IMR-90 (cell line): ENCODE data around the gene PTPRU. TPM values are rescaled to one million over a fixed set of nuclear protein-coding genes. Genes with fewer than 3 reads are reported as not detected.

Source experiments
- ATAC-seq: fragments of 200-7000 bp; cut with Tn5 transposase; 2 replicates; pipeline ENCODE4 v1.9.1; 2020; ENCODE audit warnings: low read depth, mild to moderate bottlenecking, moderate library complexity
- BruUV-seq: library from RNA; stranded (reverse); fragments of 400-500 nt; replicated peaks from 2 replicates; lab custom pipeline; 2021; lab: Mats Ljungman, UMichigan
- CTCF ChIA-PET: fragments of 300-600 bp; formaldehyde crosslinking; extraction: SDS; loops from one replicate; lab custom pipeline; 2021; ENCODE audit warnings: antibody characterized with exemption; lab: Yijun Ruan, JAX
- POLR2A ChIA-PET: fragments of 300-600 bp; sonication (Branson Sonifier 250); formaldehyde crosslinking; loops from one replicate; lab custom pipeline; 2022; ENCODE audit warnings: antibody characterized with exemption; ENCODE audit not compliant: unreplicated experiment; lab: Charles Lee
- DNase-seq: peaks from one replicate; pipeline ENCODE4 v3.0.0; 2013
- H2AFZ ChIP-seq: replicated peaks from 2 replicates; pipeline ENCODE3; 2013; ENCODE audit warnings: low read length, mild to moderate bottlenecking; ENCODE audit not compliant: poor library complexity
- H2AK5ac ChIP-seq: 2 replicates; pipeline ENCODE4 v1.6.1; 2013; ENCODE audit warnings: low read depth, low read length, inconsistent platforms
- H2AK9ac ChIP-seq: replicated peaks from 2 replicates; pipeline ENCODE3; 2013; ENCODE audit warnings: mild to moderate bottlenecking, low read depth, low read length, moderate library complexity; ENCODE audit not compliant: poor library complexity
- H2BK120ac ChIP-seq: 2 replicates; pipeline ENCODE4 v1.6.1; 2013; ENCODE audit warnings: low read depth, low read length, inconsistent platforms
- H2BK15ac ChIP-seq: 3 replicates; pipeline ENCODE4 v1.6.1; 2013; ENCODE audit warnings: low read depth, low read length, inconsistent platforms
- H2BK20ac ChIP-seq: 2 replicates; pipeline ENCODE4 v1.6.1; 2013; ENCODE audit warnings: low read depth, mild to moderate bottlenecking, inconsistent platforms, low read length, moderate library complexity
- H2BK5ac ChIP-seq: 2 replicates; pipeline ENCODE4 v1.6.1; 2013; ENCODE audit warnings: mild to moderate bottlenecking, low read depth, low read length, inconsistent platforms; ENCODE audit not compliant: poor library complexity, severe bottlenecking
- H3K14ac ChIP-seq: replicated peaks from 2 replicates; pipeline ENCODE4 v1.6.1; 2013; ENCODE audit warnings: low read depth, low read length, inconsistent platforms
- H3K18ac ChIP-seq: 2 replicates; pipeline ENCODE4 v1.6.1; 2013; ENCODE audit warnings: low read depth, low read length, control low read depth
- H3K23ac ChIP-seq: 2 replicates; pipeline ENCODE4 v1.6.1; 2013; ENCODE audit warnings: low read depth, low read length, inconsistent platforms
- H3K27ac ChIP-seq: 2 replicates; pipeline ENCODE4 v1.5.1; 2013; ENCODE audit warnings: mild to moderate bottlenecking, control low read depth, low read length; ENCODE audit not compliant: insufficient read depth
- H3K27me3 ChIP-seq: 2 replicates; pipeline ENCODE4 v1.6.1; 2013; ENCODE audit warnings: low read length; ENCODE audit not compliant: control insufficient read depth, insufficient read depth
- H3K36me3 ChIP-seq: 2 replicates; pipeline ENCODE4 v1.6.1; 2013; ENCODE audit warnings: low read length, mixed read lengths; ENCODE audit not compliant: control insufficient read depth, insufficient read depth
- H3K4ac ChIP-seq: 2 replicates; pipeline ENCODE4 v1.6.1; 2013; ENCODE audit warnings: low read depth, low read length, inconsistent platforms
- H3K4me1 ChIP-seq: 2 replicates; pipeline ENCODE4 v1.6.1; 2013; ENCODE audit warnings: low read length, mixed read lengths; ENCODE audit not compliant: control insufficient read depth, insufficient read depth
- H3K4me2 ChIP-seq: 2 replicates; pipeline ENCODE4 v1.6.1; 2013; ENCODE audit warnings: low read depth, mild to moderate bottlenecking, control low read depth, low read length, moderate library complexity
- H3K4me3 ChIP-seq: 2 replicates; pipeline ENCODE4 v1.5.1; 2013; ENCODE audit warnings: low read depth, mild to moderate bottlenecking, control low read depth, low read length, moderate library complexity; ENCODE audit not compliant: insufficient read depth
- H3K56ac ChIP-seq: 2 replicates; pipeline ENCODE4 v1.6.1; 2013; ENCODE audit warnings: low read length, inconsistent platforms; ENCODE audit not compliant: insufficient read depth; ENCODE audit errors: extremely low read depth
- H3K79me1 ChIP-seq, 2 experiments: 2 replicates each; pipeline ENCODE4 v1.6.1; 2013; ENCODE audit warnings: low read length in 2 of 2, inconsistent platforms in 1 of 2, low read depth in 1 of 2
- H3K9ac ChIP-seq: 2 replicates; pipeline ENCODE4 v1.6.1; 2013; ENCODE audit warnings: low read depth, low read length, control low read depth
- H3K9me1 ChIP-seq: 2 replicates; pipeline ENCODE4 v1.6.1; 2013; ENCODE audit warnings: low read length, inconsistent platforms; ENCODE audit not compliant: insufficient read depth
- H3K9me3 ChIP-seq: 2 replicates; pipeline ENCODE4 v1.6.1; 2013; ENCODE audit warnings: low read length; ENCODE audit not compliant: control insufficient read depth, insufficient read depth
- H4K20me1 ChIP-seq: 2 replicates; pipeline ENCODE4 v1.6.1; 2013; ENCODE audit warnings: low read length, inconsistent platforms; ENCODE audit not compliant: insufficient read depth
- H4K5ac ChIP-seq: 2 replicates; pipeline ENCODE4 v1.6.1; 2013; ENCODE audit warnings: mild to moderate bottlenecking, low read depth, low read length, control low read depth
- H4K8ac ChIP-seq, 2 experiments: 2 replicates each; pipeline ENCODE4 v1.6.1; 2013; ENCODE audit warnings: low read depth in 2 of 2, low read length in 2 of 2, control low read depth in 1 of 2, inconsistent platforms in 1 of 2
- H4K91ac ChIP-seq: 2 replicates; pipeline ENCODE4 v1.6.1; 2013; ENCODE audit warnings: low read depth, low read length, inconsistent platforms; ENCODE audit not compliant: insufficient read depth
- BHLHE40 ChIP-seq: fragments of 150-350 bp; IDR thresholded peaks from 2 replicates; pipeline ENCODE4 v1.6.1; 2016; ENCODE audit warnings: mild to moderate bottlenecking, low read depth, low read length
- CEBPB ChIP-seq: IDR thresholded peaks from 2 replicates; pipeline ENCODE4 v1.6.1; 2012; ENCODE audit warnings: low read depth, low read length, improper control_type of control experiment
- CHD1 ChIP-seq: IDR thresholded peaks from 2 replicates; pipeline ENCODE4 v1.6.1; 2012; ENCODE audit warnings: low read depth, low read length, improper control_type of control experiment
- ELK1 ChIP-seq: fragments of 150-350 bp; IDR thresholded peaks from 2 replicates; pipeline ENCODE4 v1.6.1; 2016; ENCODE audit warnings: low read depth, mild to moderate bottlenecking, low read length, moderate library complexity, borderline replicate concordance
- MAFK ChIP-seq: IDR thresholded peaks from 2 replicates; pipeline ENCODE4 v1.6.1; 2012; ENCODE audit warnings: low read depth, low read length, improper control_type of control experiment
- MAZ ChIP-seq: IDR thresholded peaks from 2 replicates; pipeline ENCODE4 v1.6.1; 2012; ENCODE audit warnings: low read depth, mild to moderate bottlenecking, low read length, improper control_type of control experiment, moderate library complexity, borderline replicate concordance
- NFE2L2 ChIP-seq: fragments of 150-350 bp; IDR thresholded peaks from 2 replicates; pipeline ENCODE4 v1.6.1; 2016; ENCODE audit warnings: low read depth, mild to moderate bottlenecking, low read length
- POLR2A ChIP-seq: IDR thresholded peaks from 2 replicates; pipeline ENCODE4 v1.6.1; 2012; ENCODE audit warnings: mild to moderate bottlenecking, low read depth, low read length
- RFX5 ChIP-seq: IDR thresholded peaks from 2 replicates; pipeline ENCODE4 v1.8.0; 2012; ENCODE audit warnings: low read depth, mild to moderate bottlenecking, low read length, moderate library complexity
- WGBS, 2 experiments: methylation state at CpG; one replicate each; pipeline versions ENCODE4 v1.1.5 to v1.1.7; 2013; ENCODE audit warnings: missing lambda C conversion rate in 2 of 2; ENCODE audit not compliant: insufficient read length in 1 of 2; ENCODE audit errors: extremely low coverage in 2 of 2; 5-methylcytosine and 5-hydroxymethylcytosine counted together
- dilution Hi-C: fragments of 300-500 bp; cut with HindIII; formaldehyde crosslinking; loops from one replicate; pipeline ENCODE4 v1.14.3; 2018; ENCODE audit warnings: low sequenced_read_pairs; ENCODE audit not compliant: unreplicated experiment
- in situ Hi-C: fragments of 300-500 bp; cut with MboI; formaldehyde crosslinking; loops from 3 replicates; pipeline ENCODE4 v1.14.3; 2019; ENCODE audit warnings: low sequenced_read_pairs, inconsistent platforms, mixed read lengths
- intact Hi-C: fragments of 100-400 bp; cut with micrococcal nuclease; formaldehyde crosslinking; loops from 2 replicates; pipeline ENCODE4 v1.10.0; 2022
- polyA plus RNA-seq, 3 experiments: library from polyadenylated mRNA; depleted of rRNA; stranded (reverse); fragments of >200 nt; gene quantifications; 2 replicates each; pipeline ENCODE4 v1.2.3, GENCODE V29; 2012; ENCODE audit warnings: low replicate concordance in 1 of 3
- total RNA-seq: library from RNA; depleted of rRNA; stranded (reverse); fragments of >200 nt; gene quantifications from 2 replicates; pipeline ENCODE4 v1.2.3, GENCODE V29; 2012
- TF ChIP-seq, protein P1 (sequence below): fragments of 150-350 bp; IDR thresholded peaks from 2 replicates; pipeline ENCODE4 v1.6.1; 2017; ENCODE audit warnings: mild to moderate bottlenecking, antibody characterized with exemption, low read length, low read depth

Gene PTPRU
- total and polyA plus RNA-seq, 2 of the 4 experiments (the other 2 are of a cell fraction), result 7.0 to 10.7 TPM

- Histone ChIP-seq H2BK120ac (no peak overlapping the region), H3K4me3 (no peak overlapping the region), H3K36me3 (no peaks in the 10 kb centered on the region), H4K20me1 (no peaks in the 10 kb centered on the region), H3K9me1 (no peaks in the 10 kb centered on the region), H2BK5ac (no peak overlapping the region), H3K23ac (no peak overlapping the region), H3K9ac (no peak overlapping the region), H3K27ac (no peak overlapping the region), H3K79me1 (no peaks in the 10 kb centered on the region), H2AK9ac (no peak overlapping the region), H2AFZ (no peak overlapping the region), H3K4me2 (no peak overlapping the region), H4K8ac (no peak overlapping the region), H3K56ac (no peak overlapping the region), H4K5ac (no peak overlapping the region), H2AK5ac (no peak overlapping the region), H3K18ac (no peak overlapping the region), H3K4ac (no peak overlapping the region), H4K91ac (no peak overlapping the region), H3K27me3 (peaks cover 13% of the 10 kb centered on the region), H3K9me3 (no peaks in the 10 kb centered on the region), H2BK20ac (no peak overlapping the region), H2BK15ac (no peak overlapping the region), H3K14ac (no peak overlapping the region), H3K4me1 (no peaks in the 10 kb centered on the region)
- no peak for ATAC-seq
- whole genome bisulfite sequencing, 2 experiments, result 77% methylated on average over 3 of the region's 6 CpGs; no CpG with 5 or more reads in 1 of the 2 experiments
- TF ChIP-seq CHD1 (no peak), RFX5 (no peak), CEBPB (no peak), ELK1 (no peak), MAFK (no peak), MAZ (no peak), POLR2A (no peak), NFE2L2 (no peak), BHLHE40 (no peak)
- TF ChIP-seq, protein P1, sequence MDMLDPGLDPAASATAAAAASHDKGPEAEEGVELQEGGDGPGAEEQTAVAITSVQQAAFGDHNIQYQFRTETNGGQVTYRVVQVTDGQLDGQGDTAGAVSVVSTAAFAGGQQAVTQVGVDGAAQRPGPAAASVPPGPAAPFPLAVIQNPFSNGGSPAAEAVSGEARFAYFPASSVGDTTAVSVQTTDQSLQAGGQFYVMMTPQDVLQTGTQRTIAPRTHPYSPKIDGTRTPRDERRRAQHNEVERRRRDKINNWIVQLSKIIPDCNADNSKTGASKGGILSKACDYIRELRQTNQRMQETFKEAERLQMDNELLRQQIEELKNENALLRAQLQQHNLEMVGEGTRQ, result no peak
- dilution Hi-C loops (no loop called here), in situ Hi-C loops (no loop called here), intact Hi-C loops (no loop called here)
- DNase-seq, result no peak
- ChIA-PET CTCF (no interaction called here), POLR2A (no interaction called here)
- BruUV-seq, result no TSS peak
These were observed 127.2 kb downstream of the PTPRU start for GRCh38 chr1:29363536-29363935.
